GM19023 (cell line): ENCODE results near the gene PSMA5.
"Not testable (repeated sequence)": the region's sequence is repeated elsewhere in the genome, so short reads cannot be mapped to it uniquely, and the experiment has no call there.

Source experiments
- ATAC-seq: cut with Tn5 transposase; IDR thresholded peaks from one replicate; pipeline ENCODE4 v1.9.1; 2021; ENCODE audit warnings: mild to moderate bottlenecking, moderate library complexity; ENCODE audit not compliant: unreplicated experiment

PSMA5 gene

GRCh38 chr1:109433322-109433721 is 7.1 kb upstream of the PSMA5 start:
- ATAC-seq: no peak

- no peak for ATAC-seq
Measured at GRCh38 chr1:109432336-109432735, 6.1 kb upstream of the PSMA5 start.

- no peak for ATAC-seq
Measured at GRCh38 chr1:109427171-109427467, 871 bp upstream of the PSMA5 start.

GRCh38 chr1:109425391-109426280 is 612 bp downstream of the PSMA5 start:
- ATAC-seq: peak; percentile 28

GRCh38 chr1:109423498-109423897 is 2.8 kb downstream of the PSMA5 start:
- no peak for ATAC-seq

- ATAC-seq: no peak
Measured at GRCh38 chr1:109412551-109412950, 13.7 kb downstream of the PSMA5 start.

- ATAC-seq: no peak
Measured at GRCh38 chr1:109404838-109405237, 21.4 kb downstream of the PSMA5 start.

GRCh38 chr1:109402025-109402424 is 24.2 kb downstream of the PSMA5 start:
- no peak for ATAC-seq

GRCh38 chr1:109400035-109400655 is 26.1 kb downstream of the PSMA5 start:
- ATAC-seq: no peak

GRCh38 chr1:109399326-109399957 is 26.8 kb downstream of the PSMA5 start:
- no peak for ATAC-seq

- no peak for ATAC-seq
Measured at GRCh38 chr1:109398343-109399225, 27.7 kb downstream of the PSMA5 start.

- peak; percentile 93 for ATAC-seq
Measured at GRCh38 chr1:109397581-109398342, 28.5 kb downstream of the PSMA5 start, which contains the start of gene SORT1. TSS of gene SORT1 (minus strand) at chr1:109397918. CDS start at chr1:109397892, 26 bp downstream.

- peak; percentile 16 for ATAC-seq
Measured at GRCh38 chr1:109396871-109397580, 29.2 kb downstream of the PSMA5 start.

- no peak for ATAC-seq
Measured at GRCh38 chr1:109396513-109396839, 29.8 kb downstream of the PSMA5 start.

GRCh38 chr1:109395602-109396512 is 30.4 kb downstream of the PSMA5 start:
- no peak for ATAC-seq

GRCh38 chr1:109395282-109395599 is 31.0 kb downstream of the PSMA5 start:
- ATAC-seq: not testable (repeated sequence)

- no peak for ATAC-seq
Measured at GRCh38 chr1:109394591-109395281, 31.5 kb downstream of the PSMA5 start.

GRCh38 chr1:109393617-109394233 is 32.5 kb downstream of the PSMA5 start:
- no peak for ATAC-seq
